HG03045 (cell line): ENCODE measurements around the gene KLHDC7B.
"Not testable (repeated sequence)": the region's sequence is repeated elsewhere in the genome, so short reads cannot be mapped to it uniquely, and the experiment has no call there.

Source experiments
- ATAC-seq: cut with Tn5 transposase; IDR thresholded peaks from one replicate; pipeline ENCODE4 v1.9.1; 2021; ENCODE audit warnings: mild to moderate bottlenecking, moderate library complexity; ENCODE audit not compliant: unreplicated experiment

The KLHDC7B gene

GRCh38 chr22:50529416-50529896 is 16.2 kb upstream of the KLHDC7B start:
- ATAC-seq, result no peak

- ATAC-seq, result no peak
Observed at GRCh38 chr22:50529897-50530579, 15.7 kb upstream of the KLHDC7B start, which contains the start of gene TYMP. Gene TYMP, minus strand, starts transcription at chr22:50530012. Its CDS starts 303 bp downstream, at chr22:50529709.

- no peak for ATAC-seq
Observed at GRCh38 chr22:50530580-50530876, 15.2 kb upstream of the KLHDC7B start.

GRCh38 chr22:50530877-50531545 is 14.7 kb upstream of the KLHDC7B start:
- ATAC-seq, result no peak

GRCh38 chr22:50531546-50531961 is 14.1 kb upstream of the KLHDC7B start:
- peak; percentile 28 for ATAC-seq

- no peak for ATAC-seq
Observed at GRCh38 chr22:50531962-50532674, 13.6 kb upstream of the KLHDC7B start.

- no peak for ATAC-seq
Observed at GRCh38 chr22:50532824-50533796, 12.6 kb upstream of the KLHDC7B start.

GRCh38 chr22:50533856-50534711 is 11.6 kb upstream of the KLHDC7B start:
- ATAC-seq, result not testable (repeated sequence)

- ATAC-seq, result no peak
Observed at GRCh38 chr22:50535113-50535512, 10.6 kb upstream of the KLHDC7B start.

- ATAC-seq, result no peak
Observed at GRCh38 chr22:50536226-50536625, 9.5 kb upstream of the KLHDC7B start.

- ATAC-seq, result no peak
Observed at GRCh38 chr22:50537765-50538164, 7.9 kb upstream of the KLHDC7B start.

GRCh38 chr22:50540381-50540780 is 5.3 kb upstream of the KLHDC7B start:
- ATAC-seq, result no peak

GRCh38 chr22:50541667-50542026 is 4.1 kb upstream of the KLHDC7B start:
- ATAC-seq, result not testable (repeated sequence)

GRCh38 chr22:50542416-50542927 is 3.2 kb upstream of the KLHDC7B start:
- ATAC-seq, result no peak

GRCh38 chr22:50544078-50544745 is 1.5 kb upstream of the KLHDC7B start:
- no peak for ATAC-seq

- ATAC-seq, result no peak
Observed at GRCh38 chr22:50544746-50545253, 899 bp upstream of the KLHDC7B start.

GRCh38 chr22:50546326-50547262 is 895 bp downstream of the KLHDC7B start:
- ATAC-seq, result no peak
